Measurements from ENCODE around the gene WDR47.

The WDR47 gene

DNA sequence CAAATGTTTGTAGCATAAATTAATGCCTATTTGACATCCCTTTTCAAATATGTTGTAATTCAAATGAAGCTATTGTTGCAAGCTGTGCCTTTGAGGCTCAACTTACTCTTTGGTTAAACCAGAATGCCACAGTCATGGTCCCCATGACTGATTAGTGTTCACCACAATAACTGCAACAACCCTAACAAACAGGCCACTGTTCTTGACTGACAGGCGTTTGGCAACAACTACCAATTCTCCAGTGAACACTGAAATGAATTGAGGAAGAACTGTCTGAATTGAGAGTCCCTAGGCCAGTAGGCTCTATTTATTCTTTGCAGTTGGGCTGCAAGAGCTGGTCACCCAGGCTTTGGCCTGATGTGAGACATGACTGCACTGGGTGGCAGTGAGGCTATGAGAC, 42.0 kb upstream of the WDR47 start:
- TF ChIP-seq, protein P1, sequence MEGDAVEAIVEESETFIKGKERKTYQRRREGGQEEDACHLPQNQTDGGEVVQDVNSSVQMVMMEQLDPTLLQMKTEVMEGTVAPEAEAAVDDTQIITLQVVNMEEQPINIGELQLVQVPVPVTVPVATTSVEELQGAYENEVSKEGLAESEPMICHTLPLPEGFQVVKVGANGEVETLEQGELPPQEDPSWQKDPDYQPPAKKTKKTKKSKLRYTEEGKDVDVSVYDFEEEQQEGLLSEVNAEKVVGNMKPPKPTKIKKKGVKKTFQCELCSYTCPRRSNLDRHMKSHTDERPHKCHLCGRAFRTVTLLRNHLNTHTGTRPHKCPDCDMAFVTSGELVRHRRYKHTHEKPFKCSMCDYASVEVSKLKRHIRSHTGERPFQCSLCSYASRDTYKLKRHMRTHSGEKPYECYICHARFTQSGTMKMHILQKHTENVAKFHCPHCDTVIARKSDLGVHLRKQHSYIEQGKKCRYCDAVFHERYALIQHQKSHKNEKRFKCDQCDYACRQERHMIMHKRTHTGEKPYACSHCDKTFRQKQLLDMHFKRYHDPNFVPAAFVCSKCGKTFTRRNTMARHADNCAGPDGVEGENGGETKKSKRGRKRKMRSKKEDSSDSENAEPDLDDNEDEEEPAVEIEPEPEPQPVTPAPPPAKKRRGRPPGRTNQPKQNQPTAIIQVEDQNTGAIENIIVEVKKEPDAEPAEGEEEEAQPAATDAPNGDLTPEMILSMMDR (conservative IDR thresholded peaks at IDR 0.05; ENCODE audit: control insufficient read depth, insufficient read depth, low read depth, low read length), result no peak
- DNase-seq (ENCODE audit: low read depth), result no peak
- H3K4me3 ChIP-seq (ENCODE audit: control insufficient read depth, low read depth, low read length), result no peak overlapping the region

DNA sequence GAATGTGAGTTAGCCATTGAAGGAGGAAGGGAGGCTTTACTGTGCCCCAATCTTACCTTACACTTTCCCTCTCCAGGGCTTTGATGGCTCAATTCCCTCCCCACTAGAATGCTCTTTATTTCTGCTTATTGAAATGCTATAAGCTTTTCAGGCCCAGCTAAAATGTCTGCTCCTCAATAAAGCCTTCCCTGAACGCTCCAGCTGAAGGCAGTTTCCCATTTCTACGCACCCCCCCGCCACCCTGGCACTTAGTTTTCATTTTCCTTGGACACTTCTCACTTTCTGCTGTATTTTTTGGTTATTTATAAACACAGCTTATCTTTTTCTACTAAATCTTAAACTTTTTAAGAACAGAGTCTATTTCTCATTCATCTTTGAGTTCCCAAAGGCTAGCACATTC, 41.6 kb upstream of the WDR47 start:
- DNase-seq (ENCODE audit: low read depth), result no peak
- TF ChIP-seq, protein P1 (conservative IDR thresholded peaks at IDR 0.05; ENCODE audit: control insufficient read depth, insufficient read depth, low read depth, low read length), result no peak
- H3K4me3 ChIP-seq (ENCODE audit: control insufficient read depth, low read depth, low read length), result no peak overlapping the region

DNA sequence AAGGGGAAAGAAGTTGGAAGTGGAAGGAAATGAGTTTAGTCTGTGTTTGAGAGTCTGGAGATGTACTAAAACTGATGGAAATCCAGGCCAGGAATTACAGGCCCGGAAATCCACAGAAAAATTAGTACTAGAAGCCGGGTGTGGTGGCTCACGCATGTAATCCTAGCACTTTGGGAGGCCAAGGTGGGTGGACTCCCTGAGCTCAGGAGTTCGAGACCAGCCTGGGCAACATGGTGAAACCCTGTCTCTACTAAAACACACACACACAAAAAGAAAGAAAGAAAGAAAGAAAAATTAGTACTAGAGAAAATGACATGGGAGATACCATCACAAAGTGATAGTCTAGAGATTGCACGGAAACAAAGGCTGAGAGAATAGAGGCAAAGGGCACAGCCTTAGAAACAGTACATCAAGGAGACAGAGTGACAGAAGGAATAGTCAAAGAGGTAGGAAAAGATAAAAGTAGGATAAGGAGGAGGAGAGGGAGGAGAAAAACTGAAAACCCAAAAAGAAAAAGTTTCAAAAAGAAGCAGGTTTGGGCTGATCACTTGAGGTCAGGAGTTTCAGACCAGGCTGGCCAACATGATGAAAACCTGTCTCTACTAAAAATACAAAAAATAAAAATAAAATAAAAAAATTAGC, 38.7 kb upstream of the WDR47 start:
- TF ChIP-seq, protein P1 (conservative IDR thresholded peaks at IDR 0.05; ENCODE audit: control insufficient read depth, insufficient read depth, low read depth, low read length), result no peak
- DNase-seq (ENCODE audit: low read depth), result no peak
- no peak overlapping the region for H3K4me3 ChIP-seq (ENCODE audit: control insufficient read depth, low read depth, low read length)

DNA sequence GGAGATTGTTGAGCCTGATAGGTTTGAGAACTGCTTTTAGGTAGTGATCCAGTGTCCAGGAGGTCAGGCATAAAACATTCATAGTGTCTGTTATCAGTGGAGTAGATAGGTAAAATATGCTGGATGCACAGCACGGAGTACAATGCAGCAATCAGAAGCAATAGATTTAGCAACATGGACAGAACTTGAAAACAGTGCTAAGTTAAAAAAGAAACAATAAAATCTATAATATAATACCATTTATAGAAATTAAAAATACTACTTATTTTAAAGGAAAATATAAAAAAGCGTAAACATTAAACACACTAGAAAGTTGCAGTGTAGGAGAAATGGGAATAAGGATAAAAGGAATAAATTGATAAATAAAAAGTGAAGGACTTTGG, 37.3 kb upstream of the WDR47 start:
- H3K4me3 ChIP-seq (ENCODE audit: control insufficient read depth, low read depth, low read length), result no peak overlapping the region
- TF ChIP-seq, protein P1 (conservative IDR thresholded peaks at IDR 0.05; ENCODE audit: control insufficient read depth, insufficient read depth, low read depth, low read length), result no peak
- DNase-seq (ENCODE audit: low read depth), result no peak

DNA sequence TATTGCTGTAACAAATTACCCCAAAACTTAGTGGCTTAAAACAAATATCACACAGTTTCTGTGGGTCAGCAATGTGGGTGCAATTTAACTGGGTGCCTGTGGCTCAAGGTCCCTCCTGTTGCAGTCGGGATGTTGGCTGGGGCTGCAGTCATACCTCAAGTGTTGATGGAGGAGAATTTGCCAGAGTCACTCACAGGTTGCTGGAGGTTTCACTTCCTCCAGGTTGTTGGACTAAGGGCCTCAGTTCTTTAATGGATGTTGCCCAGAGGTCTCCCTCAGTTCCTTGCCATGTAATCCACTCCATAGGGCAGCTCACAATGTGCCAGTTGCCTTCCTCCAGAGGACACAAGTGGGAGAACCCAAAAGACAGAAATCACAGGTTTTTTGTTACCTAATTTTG, 36.4 kb upstream of the WDR47 start:
- H3K4me3 ChIP-seq (ENCODE audit: control insufficient read depth, low read depth, low read length), result no peak overlapping the region
- TF ChIP-seq, protein P1 (conservative IDR thresholded peaks at IDR 0.05; ENCODE audit: control insufficient read depth, insufficient read depth, low read depth, low read length), result no peak
- DNase-seq (ENCODE audit: low read depth), result no peak

DNA sequence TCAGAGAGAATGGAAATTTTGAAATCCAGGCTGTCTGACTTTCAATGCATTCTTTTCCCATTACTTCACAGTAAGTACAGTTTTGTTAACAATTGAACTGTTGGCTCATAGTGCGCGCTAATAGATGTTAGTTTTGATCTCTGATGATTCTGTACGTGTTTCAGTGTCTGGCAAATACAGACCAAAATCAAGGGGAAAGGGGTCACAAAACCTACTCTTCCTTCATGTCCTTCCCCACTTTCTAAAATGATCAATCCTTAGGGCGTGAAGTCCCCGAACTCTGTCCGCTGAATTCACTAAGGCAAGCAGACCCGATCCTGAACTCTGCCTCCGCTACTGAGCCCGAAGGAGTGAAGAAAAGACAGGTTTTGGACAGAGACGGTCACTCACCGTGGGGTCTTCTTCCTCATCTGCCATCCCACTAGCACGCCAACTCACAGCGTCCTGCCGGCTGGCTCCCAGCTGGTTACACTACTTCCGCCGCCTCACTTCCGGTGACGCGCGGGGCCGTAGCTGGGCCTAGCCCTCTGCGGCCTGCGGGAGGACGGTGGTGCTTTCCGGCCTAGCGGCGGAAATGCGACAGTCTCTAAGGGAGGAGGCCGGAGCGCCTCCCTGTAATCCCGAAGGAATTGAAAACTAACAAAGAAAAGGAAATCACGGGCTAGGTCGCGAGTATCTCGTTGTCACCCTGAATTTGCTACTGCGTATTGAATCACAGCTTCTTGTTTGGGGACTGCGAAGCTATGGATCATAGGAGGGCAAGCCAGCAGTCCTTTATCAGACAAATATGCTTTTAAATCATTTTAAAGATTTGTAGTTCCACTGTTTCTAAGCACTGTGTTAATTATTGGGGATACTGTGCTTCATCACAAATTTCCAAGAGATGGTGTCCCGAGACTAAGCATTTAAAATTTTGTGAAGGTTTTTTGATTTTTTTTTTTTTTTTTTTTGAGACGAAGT, 33.9 kb upstream of the WDR47 start, which contains the start of gene TAF13:
TAF13 (minus strand) TSS at position 473 of the 960 bp plus-strand sequence; CDS start at position 417, 56 bp downstream.
- H3K4me3 ChIP-seq (ENCODE audit: control insufficient read depth, low read depth, low read length), result peak within 1 kb of the TSS; percentile 88
- TF ChIP-seq, protein P1 (conservative IDR thresholded peaks at IDR 0.05; ENCODE audit: control insufficient read depth, insufficient read depth, low read depth, low read length), result no peak
- DNase-seq (ENCODE audit: low read depth), result peak; percentile 93
